NCI-H1092 (cell line): ENCODE measurements around the gene KCTD12.

Source experiments
- DNase-seq: peaks from one replicate; lab custom pipeline; 2025; lab: John Stamatoyannopoulos, UW

KCTD12 gene

DNA sequence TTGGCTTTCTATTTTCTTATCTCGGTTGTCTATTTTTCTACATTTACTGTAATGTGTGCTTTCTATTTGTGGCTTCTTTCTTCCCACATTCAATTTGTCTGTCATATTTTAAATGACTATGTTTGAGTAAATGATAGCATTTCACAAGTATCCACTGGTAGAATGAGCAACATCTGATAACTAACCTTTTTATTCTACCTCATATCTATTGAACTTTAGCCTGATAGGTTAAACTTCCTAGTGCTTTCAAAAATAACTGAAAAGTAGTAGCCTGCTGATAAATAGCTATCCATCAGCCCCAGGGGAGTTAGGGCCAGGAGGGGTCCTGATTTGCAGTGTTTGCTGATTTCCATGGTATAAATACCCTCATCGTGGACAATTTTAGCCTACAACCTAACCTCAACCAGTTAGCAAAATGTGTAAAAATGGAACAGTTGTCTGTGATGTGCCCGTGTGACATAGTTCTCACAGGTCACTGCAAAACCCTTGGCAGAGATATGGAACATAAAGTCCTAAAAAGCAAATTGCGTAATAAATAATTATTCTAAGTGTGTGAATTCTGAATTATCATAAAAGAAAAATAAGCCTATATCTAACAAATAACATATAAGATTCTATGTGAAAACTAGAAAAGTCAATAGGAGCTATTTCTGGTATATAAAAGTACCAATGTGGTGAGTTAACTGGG lies 32.1 kb downstream of the KCTD12 start:
- DNase-seq: no peak

DNA sequence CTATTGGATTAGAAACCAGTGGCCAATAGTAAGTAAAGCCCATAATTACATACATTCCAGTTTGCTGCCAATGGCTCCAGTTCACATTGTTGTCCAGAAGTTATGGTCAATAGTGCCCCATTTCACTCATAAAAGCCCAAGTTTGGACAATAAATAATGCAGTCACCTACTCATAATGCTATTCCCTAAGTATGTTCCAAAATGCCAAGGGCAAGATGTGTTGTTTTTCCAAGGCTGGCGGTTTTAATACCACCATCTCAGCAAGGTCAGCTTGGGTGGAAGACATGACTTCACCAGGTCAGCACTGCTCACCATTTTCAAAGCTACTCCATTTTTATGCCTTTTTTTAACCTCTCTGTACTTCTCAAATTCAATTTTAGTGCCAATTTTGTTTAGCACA lies 32.7 kb downstream of the KCTD12 start:
- no peak for DNase-seq

DNA sequence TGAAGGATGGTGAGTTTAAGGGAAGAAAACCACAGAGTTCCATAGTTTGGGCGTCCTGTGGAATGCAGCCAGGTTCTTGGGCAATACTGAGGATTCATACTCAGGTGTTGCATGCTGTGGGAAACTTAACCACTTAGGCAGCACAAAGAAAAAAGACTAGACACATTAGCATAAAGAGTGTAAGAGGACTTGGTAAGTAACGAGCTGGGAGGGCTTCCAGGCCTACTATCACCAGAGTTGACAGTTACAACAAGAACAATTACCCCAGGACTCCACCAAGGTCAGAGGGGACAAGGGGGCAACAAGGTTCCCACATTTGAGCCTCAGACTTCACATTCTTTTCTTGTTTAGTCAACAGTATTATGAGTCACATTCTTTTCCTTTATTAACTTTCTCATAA lies 33.2 kb downstream of the KCTD12 start:
- no peak for DNase-seq

DNA sequence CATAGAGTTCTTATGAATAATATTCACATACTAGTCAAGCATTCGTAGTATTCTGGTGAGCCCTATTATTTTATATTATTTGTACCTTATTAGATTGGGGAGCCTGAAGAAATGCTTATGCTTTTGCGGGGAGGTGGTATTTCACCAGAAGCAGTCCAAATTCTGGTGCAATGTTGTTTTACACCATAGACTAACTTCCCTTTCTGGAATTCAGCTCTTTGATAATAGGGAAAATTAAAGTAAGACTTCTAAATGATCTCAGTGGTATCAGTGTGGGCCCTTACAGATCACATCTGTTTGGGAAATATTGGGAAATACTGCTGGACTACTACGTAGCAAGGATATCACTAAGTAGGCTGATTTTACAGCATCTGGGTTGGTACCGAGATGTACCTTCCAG lies 34.2 kb downstream of the KCTD12 start:
- DNase-seq: no peak

DNA sequence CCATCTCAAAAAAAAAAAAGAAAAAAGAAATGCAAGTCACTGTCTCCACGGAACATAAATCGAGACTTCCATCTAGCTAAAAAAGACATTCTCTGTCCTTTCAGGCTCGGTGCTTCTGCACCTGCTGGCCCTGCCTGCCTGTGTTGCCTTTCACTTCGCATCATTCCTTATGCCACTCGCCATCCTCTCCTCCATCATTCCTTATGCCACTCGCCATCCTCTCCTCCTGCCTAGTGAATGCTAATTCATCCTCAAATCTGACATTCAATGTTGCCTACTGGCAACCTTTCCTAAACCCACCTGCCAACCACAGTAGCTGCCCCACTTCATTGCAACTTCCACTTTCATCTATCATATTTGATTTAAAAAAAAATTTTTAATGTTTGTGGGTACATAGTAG lies 36.7 kb downstream of the KCTD12 start:
- no peak for DNase-seq

DNA sequence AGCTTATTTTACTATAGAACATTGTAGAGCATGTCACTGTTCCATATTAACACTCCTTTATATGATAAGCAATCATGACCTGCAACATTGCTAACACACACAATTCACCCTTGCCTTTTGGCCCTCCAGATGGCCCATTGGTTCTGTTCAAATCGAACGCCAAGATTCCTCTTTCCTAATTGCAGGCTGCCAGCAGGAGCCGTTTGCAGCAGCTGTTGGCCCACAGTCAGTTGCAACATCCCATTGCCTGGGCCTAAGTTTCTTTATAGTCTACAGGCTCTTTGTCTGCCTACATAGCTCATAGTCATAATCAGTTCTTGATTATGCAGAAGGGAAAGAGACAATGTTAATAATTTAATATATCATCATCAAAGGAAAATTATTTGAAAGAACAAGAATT lies 37.6 kb downstream of the KCTD12 start:
- peak; percentile 40 for DNase-seq

DNA sequence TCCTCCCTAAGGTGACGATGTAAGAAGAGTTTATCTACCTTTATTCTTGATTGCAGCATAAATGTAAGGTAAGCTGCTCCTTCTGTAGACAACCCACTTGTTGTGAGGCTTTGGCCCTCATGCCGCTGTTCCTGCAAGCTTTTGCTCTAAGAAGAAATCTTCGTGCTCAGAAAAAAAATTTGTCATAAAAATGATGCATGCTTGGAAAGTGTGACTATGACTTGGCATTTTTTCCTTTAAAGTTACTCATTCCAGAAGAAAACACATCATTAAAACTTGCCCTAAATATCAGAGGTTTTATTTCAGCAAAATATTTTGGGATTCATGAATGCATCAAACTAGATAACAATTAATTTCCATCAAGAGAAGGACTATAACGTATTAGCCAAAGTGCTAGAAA lies 39.8 kb downstream of the KCTD12 start:
- DNase-seq: no peak

DNA sequence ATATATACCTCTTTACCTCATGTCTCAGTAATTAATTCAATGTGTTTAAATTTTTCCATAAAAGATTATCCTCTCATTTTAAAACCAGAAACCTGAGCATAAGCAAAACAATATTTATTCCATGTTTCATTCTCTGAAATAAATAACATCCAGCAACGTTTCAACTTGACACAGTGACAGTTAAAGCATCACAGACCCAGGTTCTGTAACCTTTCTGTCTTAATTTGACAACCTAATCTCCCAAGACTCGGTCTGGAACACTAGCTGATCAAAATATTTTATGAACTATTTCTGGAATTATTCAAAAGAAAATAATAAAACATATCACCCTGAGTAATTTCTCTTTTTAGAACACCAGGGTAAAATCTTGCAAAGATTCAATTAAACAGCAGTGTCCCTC lies 40.3 kb downstream of the KCTD12 start:
- no peak for DNase-seq

DNA sequence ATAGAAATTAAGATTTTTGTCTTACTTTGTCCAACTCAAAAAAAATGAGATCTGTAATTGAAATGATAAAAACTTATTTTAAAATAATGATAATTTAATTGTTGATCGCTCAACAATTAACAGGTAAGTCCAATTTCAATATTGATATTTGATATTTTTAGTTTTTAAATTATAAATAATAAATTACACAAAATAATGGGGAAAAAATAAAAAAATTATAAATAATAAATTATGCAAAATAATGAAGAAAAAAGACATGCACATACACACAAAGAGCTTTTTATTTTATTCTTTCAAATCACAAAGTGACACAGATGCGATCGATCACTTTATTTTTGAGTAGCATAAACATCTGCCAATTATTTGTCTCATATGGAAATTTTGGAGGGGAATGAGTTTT lies 40.8 kb downstream of the KCTD12 start:
- DNase-seq: no peak

DNA sequence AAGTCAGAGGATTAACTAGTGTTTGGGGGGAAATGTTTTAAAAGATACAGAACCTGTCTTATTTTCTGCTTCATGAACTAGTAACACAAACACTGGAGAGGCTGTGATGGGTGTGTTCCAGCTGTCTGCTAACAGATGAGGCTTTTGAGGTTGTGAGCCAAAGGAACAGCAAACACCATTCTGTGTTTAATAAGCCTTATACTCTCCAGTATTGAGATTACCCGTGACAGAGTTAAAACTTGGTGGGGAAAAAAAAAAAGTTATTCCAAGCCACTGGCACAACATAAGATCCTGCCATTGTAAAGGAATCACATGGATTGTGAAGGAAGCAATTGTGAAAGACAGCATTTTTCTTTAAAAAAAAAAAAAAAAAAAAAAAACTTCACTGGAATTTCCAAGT lies 48.4 kb downstream of the KCTD12 start:
- peak; percentile 32 for DNase-seq

DNA sequence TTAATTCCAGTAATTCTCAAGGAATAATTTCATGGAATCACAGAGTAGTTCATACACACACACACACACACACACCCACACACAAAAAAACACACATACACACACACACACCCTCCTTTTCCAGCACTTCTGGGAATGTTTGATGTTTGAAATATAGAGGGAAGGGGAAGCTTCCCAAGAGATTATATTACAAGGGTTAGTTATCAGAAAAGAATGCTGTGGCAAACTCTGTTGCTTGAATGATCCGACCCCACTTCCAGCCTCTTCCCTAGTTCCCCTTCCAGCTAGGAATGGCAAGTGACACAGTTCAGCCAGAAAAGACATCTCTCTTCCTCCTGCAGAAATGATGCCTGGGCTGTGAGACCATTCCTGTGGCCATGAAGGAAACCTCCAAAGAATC lies 49.9 kb downstream of the KCTD12 start:
- no peak for DNase-seq

DNA sequence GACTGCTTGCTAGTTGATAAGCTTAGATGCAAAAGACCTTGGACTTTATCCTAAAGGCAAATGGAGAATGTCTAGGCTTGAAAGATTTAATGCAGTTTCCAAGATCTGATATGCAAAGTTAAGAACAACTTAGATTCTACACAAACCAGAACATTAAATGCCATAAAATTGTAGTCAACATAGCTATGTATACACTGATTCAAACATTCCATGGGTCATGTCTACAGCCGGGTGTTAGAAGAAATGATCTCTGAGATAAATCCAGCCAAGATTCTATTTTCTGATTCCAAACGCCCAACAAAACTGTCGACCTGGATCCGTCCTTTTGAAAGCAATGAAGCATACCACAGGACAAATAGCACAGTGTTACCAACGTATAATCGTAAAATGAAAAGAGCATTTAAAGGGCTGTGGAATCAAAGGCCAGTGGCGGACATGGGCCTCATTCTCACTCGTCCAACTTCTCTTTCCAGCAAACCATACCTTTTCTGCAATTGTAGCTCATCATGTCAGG lies 52.7 kb downstream of the KCTD12 start:
- no peak for DNase-seq

DNA sequence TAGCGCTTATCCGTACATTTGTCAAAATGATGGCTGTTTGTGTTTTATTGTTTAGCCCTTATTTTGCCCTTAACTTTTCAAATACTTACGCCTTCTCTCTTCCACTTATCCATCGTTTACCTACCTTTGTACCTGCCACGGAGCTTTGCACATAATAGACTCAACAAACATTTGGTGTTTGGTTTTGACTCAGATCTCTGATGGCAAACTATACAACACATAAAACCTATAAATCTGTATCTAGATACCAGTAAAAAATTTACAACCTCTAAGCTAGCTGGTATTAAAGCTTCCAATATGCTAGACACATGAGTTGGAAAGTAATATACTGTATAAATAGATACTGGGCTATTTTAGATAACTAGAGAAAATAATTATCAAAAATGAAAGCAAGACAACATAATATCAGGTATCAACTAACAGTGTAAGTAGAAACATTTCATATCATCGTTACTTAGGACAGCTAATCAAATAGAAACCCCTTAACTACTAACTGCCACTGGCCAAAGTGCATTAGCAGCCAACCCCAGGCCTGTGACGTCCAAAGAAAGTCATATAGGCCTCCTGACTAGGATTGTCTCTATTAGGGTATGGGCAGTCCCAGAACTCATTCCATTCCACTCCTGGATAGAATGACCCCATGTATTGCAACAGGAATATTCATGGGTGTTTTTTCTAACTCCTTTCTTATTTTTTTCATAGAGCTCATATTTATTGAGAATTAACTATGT lies 53.8 kb downstream of the KCTD12 start:
- peak; percentile 70 for DNase-seq

DNA sequence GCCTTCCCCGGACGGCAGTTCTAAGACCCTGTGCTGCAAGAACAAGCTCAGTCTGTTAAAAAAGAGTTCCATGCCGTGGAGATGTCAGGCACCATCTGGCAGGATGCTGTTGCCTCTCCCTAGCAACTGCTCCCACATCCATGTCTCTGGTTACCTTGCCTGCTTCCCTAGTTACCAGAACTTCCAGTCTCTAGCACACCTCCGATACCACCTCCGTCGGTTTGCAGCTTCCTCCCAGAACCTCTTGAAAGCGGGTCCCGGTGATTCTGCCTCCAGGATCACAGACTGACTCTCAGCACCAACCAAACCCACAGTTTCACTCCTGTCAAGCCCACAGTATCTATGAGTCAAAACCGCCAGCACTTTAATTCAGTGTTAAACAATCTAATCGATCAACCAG lies 55.4 kb downstream of the KCTD12 start:
- no peak for DNase-seq
